PC-9 (cell line): ENCODE data around the gene MMP24OS.

Source experiments
- EZH2 ChIP-seq: fragments of 200-600 bp; sonication (generic); IDR thresholded peaks from 2 replicates; pipeline ENCODE4 v1.8.0; 2017; ENCODE audit warnings: antibody characterized with exemption, low read depth
- TF ChIP-seq, protein P1 (sequence below): fragments of 200-600 bp; sonication (generic); conservative IDR thresholded peaks from 2 replicates; pipeline ENCODE4 v1.6.1; 2017; ENCODE audit warnings: mixed run types, antibody characterized with exemption, mild to moderate bottlenecking, moderate library complexity

DNA sequence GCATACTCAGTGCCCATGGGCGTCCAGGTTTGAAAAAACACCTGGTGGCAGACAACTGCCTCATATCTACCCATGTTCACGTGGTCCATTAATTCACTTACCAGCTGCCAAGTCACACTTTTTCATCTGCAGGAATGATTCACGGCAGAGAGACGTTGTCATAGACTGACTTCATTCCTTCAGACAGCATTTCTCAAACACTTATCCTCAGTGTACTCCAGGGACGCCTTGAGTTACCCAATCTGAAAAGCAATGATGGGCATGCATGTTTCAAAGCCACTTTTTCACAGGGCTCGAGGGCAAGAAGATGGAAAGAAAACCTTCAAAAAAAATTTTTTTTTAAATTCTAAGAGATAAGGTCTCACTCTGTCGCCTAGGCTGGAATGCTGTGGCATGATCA lies 6.0 kb downstream of the MMP24OS start:
- no peak for TF ChIP-seq EZH2
- TF ChIP-seq, protein P1, sequence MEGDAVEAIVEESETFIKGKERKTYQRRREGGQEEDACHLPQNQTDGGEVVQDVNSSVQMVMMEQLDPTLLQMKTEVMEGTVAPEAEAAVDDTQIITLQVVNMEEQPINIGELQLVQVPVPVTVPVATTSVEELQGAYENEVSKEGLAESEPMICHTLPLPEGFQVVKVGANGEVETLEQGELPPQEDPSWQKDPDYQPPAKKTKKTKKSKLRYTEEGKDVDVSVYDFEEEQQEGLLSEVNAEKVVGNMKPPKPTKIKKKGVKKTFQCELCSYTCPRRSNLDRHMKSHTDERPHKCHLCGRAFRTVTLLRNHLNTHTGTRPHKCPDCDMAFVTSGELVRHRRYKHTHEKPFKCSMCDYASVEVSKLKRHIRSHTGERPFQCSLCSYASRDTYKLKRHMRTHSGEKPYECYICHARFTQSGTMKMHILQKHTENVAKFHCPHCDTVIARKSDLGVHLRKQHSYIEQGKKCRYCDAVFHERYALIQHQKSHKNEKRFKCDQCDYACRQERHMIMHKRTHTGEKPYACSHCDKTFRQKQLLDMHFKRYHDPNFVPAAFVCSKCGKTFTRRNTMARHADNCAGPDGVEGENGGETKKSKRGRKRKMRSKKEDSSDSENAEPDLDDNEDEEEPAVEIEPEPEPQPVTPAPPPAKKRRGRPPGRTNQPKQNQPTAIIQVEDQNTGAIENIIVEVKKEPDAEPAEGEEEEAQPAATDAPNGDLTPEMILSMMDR: no peak
